GM23338 (cell line): Measurements from ENCODE around the gene METTL26. TPM values are rescaled to one million over a fixed set of nuclear protein-coding genes. Genes with fewer than 3 reads are reported as not detected.
"Not testable (repeated sequence)": the region's sequence is repeated elsewhere in the genome, so short reads cannot be mapped to it uniquely, and the experiment has no call there.

Experiments
- ATAC-seq: fragments of 200-7000 bp; cut with Tn5 transposase; 3 replicates; pipeline ENCODE4 v1.9.1; 2020
- DNase-seq: peaks from one replicate; pipeline ENCODE4 v3.0.0-alpha.2; 2015; ENCODE audit warnings: low spot score
- H2AFZ ChIP-seq: fragments of 200-600 bp; sonication (generic); 2 replicates; pipeline ENCODE4 v1.8.0; 2016; ENCODE audit warnings: antibody characterized with exemption, mild to moderate bottlenecking, moderate library complexity
- H3F3A ChIP-seq: fragments of 200-600 bp; sonication (generic); replicated peaks from 2 replicates; pipeline ENCODE4 v1.8.0; 2017; ENCODE audit warnings: antibody characterized with exemption, mixed run types, low read depth
- H3K27ac ChIP-seq: fragments of 200-600 bp; sonication (generic); 2 replicates; pipeline ENCODE4 v1.6.1; 2016; ENCODE audit warnings: low read depth
- H3K27me3 ChIP-seq: fragments of 200-600 bp; sonication (generic); 2 replicates; pipeline ENCODE4 v1.8.0; 2016; ENCODE audit warnings: mild to moderate bottlenecking, mixed run types, moderate library complexity; ENCODE audit not compliant: insufficient read depth
- H3K36me3 ChIP-seq: fragments of 200-600 bp; sonication (generic); 2 replicates; pipeline ENCODE4 v1.8.0; 2016; ENCODE audit warnings: mild to moderate bottlenecking; ENCODE audit not compliant: insufficient read depth
- H3K4me1 ChIP-seq: fragments of 200-600 bp; sonication (generic); 2 replicates; pipeline ENCODE4 v1.8.0; 2016; ENCODE audit warnings: mild to moderate bottlenecking, moderate library complexity; ENCODE audit not compliant: insufficient read depth
- H3K4me2 ChIP-seq: fragments of 200-600 bp; sonication (generic); 2 replicates; pipeline ENCODE4 v1.7.1; 2017; ENCODE audit warnings: mixed run types
- H3K4me3 ChIP-seq: fragments of 200-600 bp; sonication (generic); 2 replicates; pipeline ENCODE4 v1.6.1; 2016; ENCODE audit warnings: mixed run types
- H3K79me2 ChIP-seq: fragments of 200-600 bp; sonication (generic); replicated peaks from 2 replicates; pipeline ENCODE4 v1.8.0; 2017; ENCODE audit warnings: mild to moderate bottlenecking; ENCODE audit not compliant: insufficient read depth
- H3K9me2 ChIP-seq: fragments of 200-600 bp; sonication (generic); 2 replicates; pipeline ENCODE4 v1.8.0; 2017; ENCODE audit not compliant: insufficient read depth
- H4K20me1 ChIP-seq: fragments of 200-600 bp; sonication (generic); replicated peaks from 2 replicates; pipeline ENCODE4 v1.8.0; 2017; ENCODE audit warnings: mild to moderate bottlenecking; ENCODE audit not compliant: insufficient read depth
- H3K27ac Mint-ChIP-seq: 2 replicates; pipeline ENCODE4 v1.8.0; 2020; ENCODE audit warnings: inconsistent platforms, mild to moderate bottlenecking, moderate library complexity, mixed read lengths
- H3K27me3 Mint-ChIP-seq: 3 replicates; pipeline ENCODE4 v1.8.0; 2022; ENCODE audit warnings: low read depth, mild to moderate bottlenecking, moderate library complexity, mixed read lengths, inconsistent platforms; ENCODE audit not compliant: insufficient read depth, poor library complexity
- H3K36me3 Mint-ChIP-seq: 3 replicates; pipeline ENCODE4 v1.8.0; 2021; ENCODE audit warnings: low read depth, mild to moderate bottlenecking, inconsistent platforms, moderate library complexity, mixed read lengths
- H3K4me1 Mint-ChIP-seq: 3 replicates; pipeline ENCODE4 v1.8.0; 2020; ENCODE audit warnings: mild to moderate bottlenecking, inconsistent platforms, mixed read lengths
- H3K4me3 Mint-ChIP-seq: 3 replicates; pipeline ENCODE4 v1.8.0; 2021; ENCODE audit warnings: moderate library complexity, mild to moderate bottlenecking, inconsistent platforms, mixed read lengths
- H3K9me3 Mint-ChIP-seq: 3 replicates; pipeline ENCODE4 v1.8.0; 2020; ENCODE audit warnings: moderate library complexity, mild to moderate bottlenecking, inconsistent platforms, mixed read lengths
- CREB1 ChIP-seq: fragments of 250-450 bp; sonication (Bioruptor Pico); IDR thresholded peaks from 2 replicates; pipeline ENCODE4 v1.5.0; 2020; ENCODE audit warnings: low read depth, mild to moderate bottlenecking, moderate library complexity
- CTCF ChIP-seq, 2 experiments: fragments of 200-600 bp in 1 of 2; sonication (generic) in 1 of 2; conservative IDR thresholded peaks; 2 replicates each; pipeline versions ENCODE4 v1.5.1 to v1.6.1; 2016 to 2017; ENCODE audit warnings: antibody characterized with exemption in 2 of 2, low read depth in 2 of 2, mild to moderate bottlenecking in 2 of 2, moderate library complexity in 1 of 2
- EZH2phosphoT487 ChIP-seq: fragments of 200-600 bp; sonication (generic); IDR thresholded peaks from one replicate; pipeline ENCODE4 v1.8.1; 2018; ENCODE audit warnings: antibody characterized with exemption; ENCODE audit not compliant: unreplicated experiment
- JUNB ChIP-seq: IDR thresholded peaks from one replicate; pipeline ENCODE4 v1.6.1; 2016; ENCODE audit warnings: antibody characterized with exemption; ENCODE audit not compliant: unreplicated experiment
- NANOG ChIP-seq: IDR thresholded peaks from 2 replicates; pipeline ENCODE4 v1.6.1; 2016; ENCODE audit warnings: antibody characterized with exemption, borderline replicate concordance
- POLR2AphosphoS5 ChIP-seq: IDR thresholded peaks from 2 replicates; pipeline ENCODE4 v1.6.1; 2016; ENCODE audit warnings: antibody characterized with exemption, low read depth
- REST ChIP-seq: IDR thresholded peaks from one replicate; pipeline ENCODE4 v1.6.1; 2018; ENCODE audit warnings: antibody characterized with exemption; ENCODE audit not compliant: unreplicated experiment
- STAT1 ChIP-seq: IDR thresholded peaks from one replicate; pipeline ENCODE4 v1.6.1; 2016; ENCODE audit warnings: antibody characterized with exemption; ENCODE audit not compliant: unreplicated experiment
- ZNF114 ChIP-seq: fragments of 250-450 bp; sonication (Bioruptor Pico); IDR thresholded peaks from 2 replicates; pipeline ENCODE4 v1.5.0; 2020; ENCODE audit warnings: mild to moderate bottlenecking, moderate library complexity
- polyA plus RNA-seq: library from polyadenylated mRNA; unstranded; fragments of >200 nt; fragmentation: Nextera tagmentation; extraction: Ambion mirVana; gene quantifications from 2 replicates; pipeline ENCODE4 v1.2.1, GENCODE V29; 2016
- total RNA-seq: library from RNA; depleted of rRNA; stranded (reverse); fragments of >200 nt; shearing (Covaris generic); gene quantifications from 2 replicates; pipeline ENCODE4 v1.2.3, GENCODE V29; 2014

METTL26 gene
- total and polyA plus RNA-seq, 2 experiments from 2014 or later = 153 to 223 TPM

GRCh38 chr16:600781-601180, 35.3 kb downstream of the METTL26 start:
- H3K36me3 ChIP-seq = no peaks in the 10 kb centered on the region
- no peak overlapping the region; the same call in 2 of the 3 replicates for H3K4me3 Mint-ChIP-seq
- H3K4me1 ChIP-seq = no peaks in the 10 kb centered on the region
- H3K27ac Mint-ChIP-seq = no peak overlapping the region
- no peak overlapping the region for H3K27ac ChIP-seq
- H3K9me3 Mint-ChIP-seq = peaks cover 15% of the 10 kb centered on the region
- 0 out of 2 replicates have a peak, but pooled peaks cover 3% of the 10 kb centered on the region for H3F3A ChIP-seq
- no peak overlapping the region for H2AFZ ChIP-seq
- peaks cover 45% of the 10 kb centered on the region for H3K79me2 ChIP-seq
- H3K27me3 Mint-ChIP-seq = peaks cover 18% of the 10 kb centered on the region
- H3K4me3 ChIP-seq = no peak overlapping the region
- H3K4me1 Mint-ChIP-seq = no peaks in the 10 kb centered on the region; the same call in 2 of the 3 replicates
- DNase-seq = peak; percentile 69
- TF ChIP-seq ZNF114 (no peak), CREB1 (CRISPR knock-in tag) (no peak), JUNB (no peak), POLR2AphosphoS5 (no peak), STAT1 (no peak), CTCF (conservative IDR thresholded peaks at IDR 0.05; ENCODE audit: low read depth in 2 of 2) (peak; percentile 46 to 68)
- peak; percentile 98 for ATAC-seq
- no peaks in the 10 kb centered on the region for H3K9me2 ChIP-seq
- H3K27me3 ChIP-seq = no peaks in the 10 kb centered on the region
- peaks cover 30% of the 10 kb centered on the region for H3K36me3 Mint-ChIP-seq
- no peaks in the 10 kb centered on the region; the same call in 1 of the 2 replicates for H4K20me1 ChIP-seq
- no peak overlapping the region for H3K4me2 ChIP-seq

GRCh38 chr16:598823-599739, 37.0 kb downstream of the METTL26 start:
- no peak overlapping the region for H3K4me2 ChIP-seq
- peaks cover 15% of the 10 kb centered on the region for H3K27me3 Mint-ChIP-seq

GRCh38 chr16:597655-598054, 38.5 kb downstream of the METTL26 start:
- peaks cover 37% of the 10 kb centered on the region for H3K79me2 ChIP-seq
- not testable (repeated sequence) for H3K27me3 ChIP-seq, H3K9me3 Mint-ChIP-seq, ATAC-seq, H3K4me3 Mint-ChIP-seq, H2AFZ ChIP-seq, H3K36me3 ChIP-seq, H4K20me1 ChIP-seq, H3K4me1 Mint-ChIP-seq, H3K27ac Mint-ChIP-seq, H3K4me1 ChIP-seq, H3F3A ChIP-seq, H3K9me2 ChIP-seq, H3K4me2 ChIP-seq, DNase-seq, H3K27ac ChIP-seq, H3K4me3 ChIP-seq
- peaks cover 16% of the 10 kb centered on the region for H3K36me3 Mint-ChIP-seq
- H3K27me3 Mint-ChIP-seq = peaks cover 18% of the 10 kb centered on the region

More at GRCh38 chr16:598823-599739, 37.0 kb downstream of the METTL26 start:
- ATAC-seq (no peak), DNase-seq (no peak)
- Histone ChIP-seq H3K27me3 (no peaks in the 10 kb centered on the region), H3K9me2 (no peaks in the 10 kb centered on the region), H3K36me3 (no peaks in the 10 kb centered on the region), H3K79me2 (peaks cover 44% of the 10 kb centered on the region), H3K27ac (no peak overlapping the region), H3F3A (0 out of 2 replicates have a peak, but pooled peaks cover 3% of the 10 kb centered on the region), H2AFZ (no peak overlapping the region), H4K20me1 (peaks cover 6% of the 10 kb centered on the region; the same call in 1 of the 2 replicates), H3K4me1 (no peaks in the 10 kb centered on the region), H3K4me3 (no peak overlapping the region)
- H3K9me3 Mint-ChIP-seq = no peaks in the 10 kb centered on the region; the same call in 1 of the 3 replicates
- no peak overlapping the region for H3K27ac Mint-ChIP-seq
- no peaks in the 10 kb centered on the region; the same call in 2 of the 3 replicates for H3K4me1 Mint-ChIP-seq
- TF ChIP-seq EZH2phosphoT487 (no peak), NANOG (no peak), POLR2AphosphoS5 (no peak), REST (no peak)
- H3K36me3 Mint-ChIP-seq = peaks cover 16% of the 10 kb centered on the region
- no peak overlapping the region for H3K4me3 Mint-ChIP-seq
